Activated CD8-positive, alpha-beta T cell treated with anti-CD3 and anti-CD28 coated beads, Interleukin-2, amount 10 ng/mL, durations not matched to agents 7 days and 5 days (primary cell): Measurements from ENCODE around the gene SDK2. TPM values are rescaled to one million over a fixed set of nuclear protein-coding genes. Genes with fewer than 3 reads are reported as not detected.

Experiments used
- ATAC-seq: fragments of 150-1000 bp; cut with Tn5 transposase; one replicate; pipeline ENCODE4 v1.10.0; 2021; ENCODE audit warnings: moderate library complexity
- CTCF ChIA-PET: fragments of 350-600 bp; sonication (Branson Sonifier 250); formaldehyde crosslinking; loops from one replicate; lab custom pipeline; 2021; ENCODE audit warnings: antibody characterized with exemption; lab: Charles Lee
- POLR2A ChIA-PET: fragments of 350-600 bp; sonication (Branson Sonifier 250); formaldehyde crosslinking; loops from one replicate; lab custom pipeline; 2021; ENCODE audit warnings: antibody characterized with exemption; lab: Charles Lee
- DNase-seq: peaks from one replicate; pipeline ENCODE4 v3.0.0-alpha.2; 2020
- H3K27ac Mint-ChIP-seq: one replicate; pipeline ENCODE4 v1.8.0; 2021; ENCODE audit warnings: mild to moderate bottlenecking, mixed read lengths
- H3K27me3 Mint-ChIP-seq: one replicate; pipeline ENCODE4 v1.8.0; 2021; ENCODE audit warnings: low read depth, mixed read lengths
- H3K36me3 Mint-ChIP-seq: one replicate; pipeline ENCODE4 v1.8.0; 2021; ENCODE audit warnings: low read depth, mixed read lengths
- H3K4me1 Mint-ChIP-seq: one replicate; pipeline ENCODE4 v1.8.0; 2021; ENCODE audit warnings: low read depth, mixed read lengths
- H3K4me3 Mint-ChIP-seq: one replicate; pipeline ENCODE4 v1.8.0; 2021; ENCODE audit warnings: mild to moderate bottlenecking, mixed read lengths
- H3K9me3 Mint-ChIP-seq: one replicate; pipeline ENCODE4 v1.8.0; 2022; ENCODE audit warnings: mixed read lengths; ENCODE audit not compliant: insufficient read depth
- total RNA-seq, 2 experiments: library from RNA; stranded (reverse); gene quantifications; one replicate each; pipeline ENCODE4 v1.2.3, GENCODE V29; 2021

Gene SDK2
- total RNA-seq, 2 experiments from 2014 or later: 18.4 to 20.0 TPM

GRCh38 chr17:73365301-73365874 is 278.9 kb downstream of the SDK2 start:
- no peaks in the 10 kb centered on the region for H3K9me3 Mint-ChIP-seq
- no peaks in the 10 kb centered on the region for H3K27me3 Mint-ChIP-seq
- ChIA-PET POLR2A (no interaction called here), CTCF (interaction anchor here (1.3 kb wide), 1 partner anchor 55 kb away, joined by 4 read pairs; no protein-coding TSS in a partner anchor)
- no peaks in the 10 kb centered on the region for H3K4me1 Mint-ChIP-seq
- no peaks in the 10 kb centered on the region for H3K36me3 Mint-ChIP-seq
- no peak for DNase-seq
- H3K4me3 Mint-ChIP-seq: no peak overlapping the region
- ATAC-seq: no peak
- H3K27ac Mint-ChIP-seq: no peak overlapping the region

GRCh38 chr17:73364155-73364522 is 280.1 kb downstream of the SDK2 start:
- no peak for ATAC-seq
- no peak overlapping the region for H3K4me3 Mint-ChIP-seq
- no peaks in the 10 kb centered on the region for H3K36me3 Mint-ChIP-seq
- H3K27me3 Mint-ChIP-seq: no peaks in the 10 kb centered on the region
- POLR2A ChIA-PET: no interaction called here
- no peak for DNase-seq
- no peaks in the 10 kb centered on the region for H3K4me1 Mint-ChIP-seq
- CTCF ChIA-PET: interaction anchor here (1.0 kb wide), 1 partner anchor 637 kb away, joined by 3 read pairs; no protein-coding TSS in a partner anchor
- no peaks in the 10 kb centered on the region for H3K9me3 Mint-ChIP-seq
- no peak overlapping the region for H3K27ac Mint-ChIP-seq

GRCh38 chr17:73363442-73364154 is 280.6 kb downstream of the SDK2 start:
- no peaks in the 10 kb centered on the region for H3K27me3 Mint-ChIP-seq
- ATAC-seq: no peak
- H3K4me1 Mint-ChIP-seq: no peaks in the 10 kb centered on the region
- no peak overlapping the region for H3K4me3 Mint-ChIP-seq
- CTCF ChIA-PET: interaction anchor here (1.0 kb wide), 1 partner anchor 636 kb away, joined by 3 read pairs; no protein-coding TSS in a partner anchor
- no peak overlapping the region for H3K27ac Mint-ChIP-seq
- POLR2A ChIA-PET: no interaction called here
- DNase-seq: no peak
- H3K36me3 Mint-ChIP-seq: no peaks in the 10 kb centered on the region
- no peaks in the 10 kb centered on the region for H3K9me3 Mint-ChIP-seq

GRCh38 chr17:73362697-73363096 is 281.5 kb downstream of the SDK2 start:
- no peaks in the 10 kb centered on the region for H3K9me3 Mint-ChIP-seq
- H3K4me3 Mint-ChIP-seq: no peak overlapping the region
- no peaks in the 10 kb centered on the region for H3K27me3 Mint-ChIP-seq
- ChIA-PET CTCF (no interaction called here), POLR2A (no interaction called here)
- ATAC-seq (no peak), DNase-seq (no peak)
- H3K4me1 Mint-ChIP-seq: no peaks in the 10 kb centered on the region
- H3K36me3 Mint-ChIP-seq: no peaks in the 10 kb centered on the region
- no peak overlapping the region for H3K27ac Mint-ChIP-seq

- Mint-ChIP-seq H3K4me1 (no peaks in the 10 kb centered on the region), H3K27ac (no peak overlapping the region), H3K27me3 (no peaks in the 10 kb centered on the region), H3K4me3 (no peak overlapping the region), H3K36me3 (no peaks in the 10 kb centered on the region), H3K9me3 (no peaks in the 10 kb centered on the region)
- CTCF ChIA-PET: no interaction called here
- DNase-seq: no peak
- POLR2A ChIA-PET: no interaction called here
- no peak for ATAC-seq
Observed at GRCh38 chr17:73360961-73361761, 283.1 kb downstream of the SDK2 start.

GRCh38 chr17:73359987-73360410 is 284.2 kb downstream of the SDK2 start:
- H3K36me3 Mint-ChIP-seq: no peaks in the 10 kb centered on the region
- ChIA-PET POLR2A (interaction anchor here (0.7 kb wide), 1 partner anchor 168 kb away, joined by 3 read pairs; no protein-coding TSS in a partner anchor), CTCF (no interaction called here)
- no peaks in the 10 kb centered on the region for H3K27me3 Mint-ChIP-seq
- ATAC-seq (no peak), DNase-seq (no peak)
- no peak overlapping the region for H3K4me3 Mint-ChIP-seq
- no peaks in the 10 kb centered on the region for H3K4me1 Mint-ChIP-seq
- H3K27ac Mint-ChIP-seq: no peak overlapping the region
- H3K9me3 Mint-ChIP-seq: no peaks in the 10 kb centered on the region

- DNase-seq (no peak), ATAC-seq (no peak)
- Mint-ChIP-seq H3K9me3 (no peaks in the 10 kb centered on the region), H3K27me3 (no peaks in the 10 kb centered on the region), H3K4me1 (no peaks in the 10 kb centered on the region), H3K4me3 (no peak overlapping the region), H3K27ac (no peak overlapping the region), H3K36me3 (no peaks in the 10 kb centered on the region)
- POLR2A ChIA-PET: interaction anchor here (0.7 kb wide), 1 partner anchor 167 kb away, joined by 3 read pairs; no protein-coding TSS in a partner anchor
- CTCF ChIA-PET: no interaction called here
Observed at GRCh38 chr17:73359352-73359751, 284.9 kb downstream of the SDK2 start.

- CTCF ChIA-PET: no interaction called here
- Mint-ChIP-seq H3K4me3 (no peak overlapping the region), H3K4me1 (no peaks in the 10 kb centered on the region), H3K36me3 (no peaks in the 10 kb centered on the region), H3K27me3 (no peaks in the 10 kb centered on the region), H3K9me3 (no peaks in the 10 kb centered on the region), H3K27ac (no peak overlapping the region)
- DNase-seq (no peak), ATAC-seq (no peak)
- POLR2A ChIA-PET: no interaction called here
Observed at GRCh38 chr17:73358668-73359067, 285.6 kb downstream of the SDK2 start.

- POLR2A ChIA-PET: no interaction called here
- DNase-seq: no peak
- no peaks in the 10 kb centered on the region for H3K9me3 Mint-ChIP-seq
- no peaks in the 10 kb centered on the region for H3K36me3 Mint-ChIP-seq
- H3K27me3 Mint-ChIP-seq: no peaks in the 10 kb centered on the region
- ATAC-seq: no peak
- no peak overlapping the region for H3K4me3 Mint-ChIP-seq
- CTCF ChIA-PET: no interaction called here
- no peak overlapping the region for H3K27ac Mint-ChIP-seq
- H3K4me1 Mint-ChIP-seq: no peaks in the 10 kb centered on the region
Observed at GRCh38 chr17:73357981-73358380, 286.3 kb downstream of the SDK2 start.

- Mint-ChIP-seq H3K36me3 (no peaks in the 10 kb centered on the region), H3K4me3 (no peak overlapping the region), H3K9me3 (no peaks in the 10 kb centered on the region), H3K27me3 (no peaks in the 10 kb centered on the region), H3K27ac (no peak overlapping the region), H3K4me1 (no peaks in the 10 kb centered on the region)
- DNase-seq (no peak), ATAC-seq (no peak)
- CTCF ChIA-PET: interaction anchor here (0.6 kb wide), 1 partner anchor 36 kb away, joined by 3 read pairs; no protein-coding TSS in a partner anchor
- POLR2A ChIA-PET: no interaction called here
Observed at GRCh38 chr17:73357318-73357717, 286.9 kb downstream of the SDK2 start.

GRCh38 chr17:73356561-73357170 is 287.6 kb downstream of the SDK2 start:
- H3K4me1 Mint-ChIP-seq: no peaks in the 10 kb centered on the region
- no peak overlapping the region for H3K27ac Mint-ChIP-seq
- H3K9me3 Mint-ChIP-seq: no peaks in the 10 kb centered on the region
- ATAC-seq (no peak), DNase-seq (no peak)
- ChIA-PET POLR2A (no interaction called here), CTCF (interaction anchor here (0.6 kb wide), 1 partner anchor 35 kb away, joined by 3 read pairs; no protein-coding TSS in a partner anchor)
- no peaks in the 10 kb centered on the region for H3K27me3 Mint-ChIP-seq
- H3K36me3 Mint-ChIP-seq: no peaks in the 10 kb centered on the region
- H3K4me3 Mint-ChIP-seq: no peak overlapping the region
